Tibial nerve (tissue), 4 donors: Measurements from ENCODE around the gene MIER2. TPM values are rescaled to one million over a fixed set of nuclear protein-coding genes. Genes with fewer than 3 reads are reported as not detected.

Experiments used
- DNase-seq, 2 donors: peaks; one replicate each; pipeline ENCODE4 v3.0.0-alpha.2; 2019; ENCODE audit warnings: low spot score in 2 of 2
- H3K27ac ChIP-seq, 4 donors: fragments of 200-600 bp; sonication (generic) in 3 of 4; one replicate each; pipeline ENCODE4 v1.5.1; 2017 to 2019; ENCODE audit warnings: mild to moderate bottlenecking in 1 of 4
- H3K27me3 ChIP-seq, 2 donors: fragments of 200-600 bp; sonication (generic) in 1 of 2; one replicate each; pipeline versions ENCODE4 v1.5.1 to v1.6.0; 2017 to 2019
- H3K36me3 ChIP-seq, 3 donors: fragments of 200-600 bp; sonication (generic); one replicate each; pipeline ENCODE4 v1.5.1; 2018 to 2019
- H3K4me1 ChIP-seq, 4 donors: fragments of 200-600 bp; sonication (generic) in 3 of 4; one replicate each; pipeline ENCODE4 v1.5.1; 2017 to 2019
- H3K4me3 ChIP-seq, 4 donors: fragments of 200-600 bp; sonication (generic) in 3 of 4; one replicate each; pipeline ENCODE4 v1.5.1; 2017 to 2019; ENCODE audit warnings: mild to moderate bottlenecking in 1 of 4, moderate library complexity in 1 of 4
- H3K9me3 ChIP-seq, 4 donors: fragments of 200-600 bp; sonication (generic) in 3 of 4; one replicate each; pipeline ENCODE4 v1.5.1; 2017 to 2019
- EP300 ChIP-seq, 2 donors: sonication (generic); formaldehyde crosslinking; IDR thresholded peaks; one replicate each; pipeline ENCODE4 v1.6.1; 2017; ENCODE audit warnings: antibody characterized with exemption in 2 of 2, mild to moderate bottlenecking in 1 of 2
- POLR2A ChIP-seq, 2 donors: fragments of 450-650 bp; IDR thresholded peaks; one replicate each; pipeline ENCODE4 v1.6.1; 2017; ENCODE audit warnings: antibody characterized with exemption in 2 of 2, mild to moderate bottlenecking in 2 of 2, moderate library complexity in 2 of 2
- WGBS, 2 donors: methylation state at CpG; one replicate each; pipeline ENCODE4 v1.1.5; 2018; 5-methylcytosine and 5-hydroxymethylcytosine counted together
- total RNA-seq, 4 donors: library from RNA; depleted of rRNA; stranded (reverse); fragments of >200 nt; gene quantifications; one replicate each; pipeline ENCODE4 v1.1.0, GENCODE V29; 2016
- TF ChIP-seq, protein P1 (sequence below), 5 experiments: fragments of 200-600 bp in 3 of 5; fragments of 450-650 bp in 2 of 5; sonication (generic) in 3 of 5; IDR thresholded peaks; one replicate each; pipeline ENCODE4 v1.5.1; 2016 to 2019; ENCODE audit warnings: antibody characterized with exemption in 5 of 5, mild to moderate bottlenecking in 3 of 5, moderate library complexity in 2 of 5

The MIER2 gene
- total RNA-seq, 4 donors from 2014 or later, result 17.8 to 20.7 (median 19.1) TPM

DNA sequence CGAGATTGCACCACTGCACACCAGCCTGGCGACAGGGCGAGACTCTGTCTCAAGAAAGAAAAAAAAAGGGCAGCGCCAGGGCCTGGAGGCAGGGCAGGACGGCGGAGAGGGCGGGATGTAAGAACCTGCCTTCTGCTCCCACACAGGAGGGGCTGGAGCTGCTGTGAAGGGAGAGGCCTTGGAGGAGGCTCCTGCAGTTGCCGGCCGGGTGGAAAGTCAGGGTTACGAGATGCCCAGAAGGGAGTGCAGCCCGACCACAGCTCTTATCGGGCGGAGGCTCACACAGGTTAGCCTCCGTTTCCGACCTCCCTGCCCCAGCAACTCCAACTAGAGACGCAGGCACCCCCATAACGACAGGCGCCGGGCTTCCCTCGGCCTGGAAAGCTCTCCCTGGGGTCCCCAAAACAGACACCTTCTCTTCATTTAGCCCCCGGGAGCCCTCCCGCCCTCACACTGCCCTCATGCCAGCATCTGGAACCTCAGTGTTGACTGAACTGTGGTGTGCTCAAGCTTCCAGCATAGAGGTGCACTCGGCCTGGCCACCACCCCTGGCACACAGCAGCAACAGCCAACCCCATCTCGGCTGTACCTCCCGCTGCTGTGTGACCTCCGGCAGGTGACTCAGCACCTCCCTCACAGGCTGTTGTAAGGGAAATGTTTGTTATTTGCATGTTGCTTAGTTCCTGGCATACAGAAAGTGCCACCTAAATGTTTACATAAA is 54.8 kb downstream of the MIER2 start:
- 35 to 41% methylated on average over 26 of the region's 26 CpGs for WGBS, 2 donors
- no peaks in the 10 kb centered on the region for H3K9me3 ChIP-seq
- DNase-seq, result no peak
- peaks cover 0 to 49% of the 10 kb centered on the region in 2 donors for H3K27me3 ChIP-seq
- TF ChIP-seq, protein P1, sequence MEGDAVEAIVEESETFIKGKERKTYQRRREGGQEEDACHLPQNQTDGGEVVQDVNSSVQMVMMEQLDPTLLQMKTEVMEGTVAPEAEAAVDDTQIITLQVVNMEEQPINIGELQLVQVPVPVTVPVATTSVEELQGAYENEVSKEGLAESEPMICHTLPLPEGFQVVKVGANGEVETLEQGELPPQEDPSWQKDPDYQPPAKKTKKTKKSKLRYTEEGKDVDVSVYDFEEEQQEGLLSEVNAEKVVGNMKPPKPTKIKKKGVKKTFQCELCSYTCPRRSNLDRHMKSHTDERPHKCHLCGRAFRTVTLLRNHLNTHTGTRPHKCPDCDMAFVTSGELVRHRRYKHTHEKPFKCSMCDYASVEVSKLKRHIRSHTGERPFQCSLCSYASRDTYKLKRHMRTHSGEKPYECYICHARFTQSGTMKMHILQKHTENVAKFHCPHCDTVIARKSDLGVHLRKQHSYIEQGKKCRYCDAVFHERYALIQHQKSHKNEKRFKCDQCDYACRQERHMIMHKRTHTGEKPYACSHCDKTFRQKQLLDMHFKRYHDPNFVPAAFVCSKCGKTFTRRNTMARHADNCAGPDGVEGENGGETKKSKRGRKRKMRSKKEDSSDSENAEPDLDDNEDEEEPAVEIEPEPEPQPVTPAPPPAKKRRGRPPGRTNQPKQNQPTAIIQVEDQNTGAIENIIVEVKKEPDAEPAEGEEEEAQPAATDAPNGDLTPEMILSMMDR (IDR thresholded peaks at IDR 0.05), result no peak
- TF ChIP-seq POLR2A (IDR thresholded peaks at IDR 0.05) (no peak), EP300 (IDR thresholded peaks at IDR 0.05) (no peak)
- H3K27ac ChIP-seq, result peak overlapping the region in 3 of 4 donors; percentile 59 to 80 (median 66)
- H3K4me3 ChIP-seq, result no peak overlapping the region
- H3K4me1 ChIP-seq, result peaks cover 0 to 26% (median 13%) of the 10 kb centered on the region in 4 donors
- no peaks in the 10 kb centered on the region for H3K36me3 ChIP-seq

DNA sequence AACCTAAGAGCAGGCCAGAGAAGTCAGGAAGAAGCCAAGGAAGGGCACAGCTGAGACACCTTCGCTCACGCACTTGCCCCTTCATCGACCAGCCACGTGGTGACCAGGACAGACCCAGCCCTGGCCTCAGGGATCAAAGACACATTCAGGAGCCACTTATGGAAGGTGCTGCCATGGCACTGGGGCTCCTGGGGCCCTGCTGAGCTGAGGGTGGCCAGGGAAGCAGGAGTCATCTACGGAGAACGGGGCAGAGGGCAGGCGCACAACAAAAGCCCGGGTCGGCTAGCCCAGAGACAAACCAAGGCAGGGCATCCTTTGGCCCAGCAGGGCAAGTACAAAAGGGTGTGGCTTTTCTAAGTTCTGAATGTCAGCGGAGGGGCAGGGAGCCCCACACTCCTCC is 55.7 kb downstream of the MIER2 start:
- H3K27me3 ChIP-seq, result peaks cover 0 to 40% of the 10 kb centered on the region in 2 donors
- H3K9me3 ChIP-seq, result no peaks in the 10 kb centered on the region
- H3K4me3 ChIP-seq, result no peak overlapping the region
- peak overlapping the region in 2 of 4 donors; percentile 16 to 80 for H3K27ac ChIP-seq
- DNase-seq, result no peak
- WGBS, 2 donors, result 71 to 82% methylated on average over 5 to 10 of the region's 10 CpGs
- peaks cover 0 to 18% (median 7%) of the 10 kb centered on the region in 4 donors for H3K4me1 ChIP-seq
- no peak for TF ChIP-seq EP300 (IDR thresholded peaks at IDR 0.05)
- no peak for TF ChIP-seq POLR2A (IDR thresholded peaks at IDR 0.05)
- TF ChIP-seq, protein P1 (IDR thresholded peaks at IDR 0.05), result no peak
- H3K36me3 ChIP-seq, result no peaks in the 10 kb centered on the region

DNA sequence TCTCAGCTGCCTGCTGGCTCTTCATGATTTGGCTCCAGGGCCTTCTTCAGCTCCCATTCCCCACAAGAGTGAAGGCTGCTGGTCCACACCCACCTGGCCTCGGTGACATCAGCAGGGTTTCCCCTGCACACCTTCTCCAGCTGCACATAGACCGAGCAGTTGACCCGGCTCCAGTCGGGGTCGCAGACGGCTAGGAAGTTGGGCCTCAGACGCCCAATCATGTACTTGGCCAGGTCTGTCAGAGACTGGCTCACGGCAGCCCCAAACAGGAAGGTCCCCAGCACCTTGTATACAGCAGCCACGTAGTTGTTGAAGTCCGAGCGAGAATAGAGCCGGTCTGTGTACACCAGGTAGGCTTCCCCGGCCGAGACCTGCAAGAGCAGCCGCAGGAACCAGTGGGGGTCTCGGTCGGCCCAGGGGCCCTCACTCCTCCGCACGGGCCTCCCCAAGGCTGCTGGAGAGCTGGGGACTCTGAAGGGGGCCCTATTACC is 57.2 kb downstream of the MIER2 start:
- peaks cover 0 to 18% (median 5%) of the 10 kb centered on the region in 4 donors for H3K4me1 ChIP-seq
- H3K9me3 ChIP-seq, result no peaks in the 10 kb centered on the region
- no peak overlapping the region for H3K27ac ChIP-seq
- no peak for DNase-seq
- TF ChIP-seq, protein P1 (IDR thresholded peaks at IDR 0.05), result no peak
- TF ChIP-seq EP300 (IDR thresholded peaks at IDR 0.05), result no peak
- no peak for TF ChIP-seq POLR2A (IDR thresholded peaks at IDR 0.05)
- no peak overlapping the region for H3K4me3 ChIP-seq
- no peaks in the 10 kb centered on the region for H3K36me3 ChIP-seq
- WGBS, 2 donors, result 82 to 84% methylated on average over 13 to 19 of the region's 19 CpGs
- peaks cover 0 to 25% of the 10 kb centered on the region in 2 donors for H3K27me3 ChIP-seq

DNA sequence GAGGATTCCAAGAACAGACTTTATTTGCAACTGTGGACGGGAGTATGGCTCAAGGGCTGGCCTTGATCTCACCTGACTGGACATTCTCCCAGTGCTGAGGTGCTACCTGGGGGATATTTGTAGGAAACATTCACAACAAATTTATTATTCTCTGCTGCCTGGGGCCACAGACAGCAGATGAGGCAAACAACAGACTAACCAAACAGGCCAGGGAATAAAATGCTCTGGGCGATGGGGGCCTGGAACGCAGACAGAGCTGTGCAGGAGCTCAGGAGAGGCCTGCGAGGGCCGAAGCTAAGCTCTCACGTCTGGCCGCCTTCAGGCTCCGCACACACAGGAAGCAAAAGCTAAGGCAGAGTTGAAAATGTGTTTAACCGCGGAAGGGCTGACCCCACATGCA is 61.2 kb downstream of the MIER2 start:
- WGBS, 2 donors, result 66 to 81% methylated on average over 10 of the region's 10 CpGs
- no peak overlapping the region for H3K4me3 ChIP-seq
- DNase-seq, result no peak

DNA sequence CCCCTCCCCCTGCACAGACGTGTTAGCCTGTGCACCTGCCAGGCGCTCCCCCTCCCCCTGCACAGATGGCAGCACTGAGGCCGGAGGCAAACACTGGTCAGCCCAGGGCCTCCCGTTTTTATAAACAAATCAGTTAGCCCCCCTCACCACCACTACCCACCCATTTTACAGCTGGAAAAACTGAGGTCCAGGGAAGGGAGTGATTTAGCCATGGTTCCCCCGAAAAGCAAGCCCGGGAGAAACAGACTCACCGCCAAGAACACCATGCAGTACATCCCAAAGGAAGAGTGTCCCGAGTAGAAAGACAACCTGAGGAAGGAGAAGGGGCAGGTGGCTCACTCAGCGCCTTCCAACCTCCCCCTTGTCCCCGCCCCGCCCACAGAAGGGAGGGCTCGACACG is 62.1 kb downstream of the MIER2 start:
- H3K4me1 ChIP-seq, result no peaks in the 10 kb centered on the region
- no peaks in the 10 kb centered on the region for H3K9me3 ChIP-seq
- no peaks in the 10 kb centered on the region for H3K36me3 ChIP-seq
- H3K27ac ChIP-seq, result no peak overlapping the region
- DNase-seq, result no peak
- no peaks in the 10 kb centered on the region for H3K27me3 ChIP-seq
- no peak for TF ChIP-seq EP300 (IDR thresholded peaks at IDR 0.05)
- WGBS, 2 donors, result 74 to 89% methylated on average over 12 to 13 of the region's 13 CpGs
- no peak overlapping the region for H3K4me3 ChIP-seq

More for the DNA sequence above, 61.2 kb downstream of the MIER2 start:
- no peak overlapping the region for H3K27ac ChIP-seq
- no peaks in the 10 kb centered on the region for H3K27me3 ChIP-seq
- no peaks in the 10 kb centered on the region for H3K4me1 ChIP-seq
- TF ChIP-seq EP300 (IDR thresholded peaks at IDR 0.05), result no peak
- no peak for TF ChIP-seq POLR2A (IDR thresholded peaks at IDR 0.05)
- TF ChIP-seq, protein P1 (IDR thresholded peaks at IDR 0.05), result no peak
- no peaks in the 10 kb centered on the region for H3K9me3 ChIP-seq
- H3K36me3 ChIP-seq, result no peaks in the 10 kb centered on the region
